Urothelium cell line (cell line): ENCODE data around the gene RNF103.
"Not testable (repeated sequence)": the region's sequence is repeated elsewhere in the genome, so short reads cannot be mapped to it uniquely, and the experiment has no call there.

Source experiments
- DNase-seq: peaks from one replicate; pipeline ENCODE4 v3.0.0; 2011; ENCODE audit warnings: low spot score, mixed read lengths
- FAIRE-seq: peaks from 2 replicates; lab custom pipeline; 2011; peaks lifted over from hg19 to GRCh38; lab: Jason Lieb, UNC

Gene RNF103

GRCh38 chr2:86623494-86624266, at the start of gene RNF103:
RNF103 (minus strand) TSS chr2:86623865; CDS start chr2:86622886, 979 bp downstream.
- DNase-seq: peak; percentile 95
- peak; percentile 50 for FAIRE-seq

- FAIRE-seq: no peak
- DNase-seq: no peak
Measured at GRCh38 chr2:86673011-86673410, 49.3 kb upstream of the RNF103 start.

- no peak for FAIRE-seq
- DNase-seq: no peak
Measured at GRCh38 chr2:86672027-86672545, 48.4 kb upstream of the RNF103 start.

- FAIRE-seq: no peak
Measured at GRCh38 chr2:86671337-86671981, 47.8 kb upstream of the RNF103 start.

GRCh38 chr2:86669323-86669722, 45.7 kb upstream of the RNF103 start:
- FAIRE-seq, DNase-seq: not testable (repeated sequence)

More at GRCh38 chr2:86671337-86671981, 47.8 kb upstream of the RNF103 start:
- DNase-seq: no peak

- no peak for DNase-seq
Measured at GRCh38 chr2:86661333-86661732, 37.7 kb upstream of the RNF103 start.

GRCh38 chr2:86650188-86650587, 26.5 kb upstream of the RNF103 start:
- DNase-seq: no peak

More at GRCh38 chr2:86661333-86661732, 37.7 kb upstream of the RNF103 start:
- FAIRE-seq: no peak

GRCh38 chr2:86649119-86649947, 25.7 kb upstream of the RNF103 start:
- no peak for FAIRE-seq
- no peak for DNase-seq

More at GRCh38 chr2:86650188-86650587, 26.5 kb upstream of the RNF103 start:
- no peak for FAIRE-seq

GRCh38 chr2:86648681-86649080, 25.0 kb upstream of the RNF103 start:
- FAIRE-seq (no peak), DNase-seq (no peak)

- DNase-seq (no peak), FAIRE-seq (no peak)
Measured at GRCh38 chr2:86646865-86647264, 23.2 kb upstream of the RNF103 start.

- FAIRE-seq (no peak), DNase-seq (no peak)
Measured at GRCh38 chr2:86646329-86646728, 22.7 kb upstream of the RNF103 start.

- no peak for FAIRE-seq
- no peak for DNase-seq
Measured at GRCh38 chr2:86645752-86646151, 22.1 kb upstream of the RNF103 start.

- DNase-seq: no peak
- FAIRE-seq: no peak
Measured at GRCh38 chr2:86638712-86639111, 15.0 kb upstream of the RNF103 start.

- no peak for FAIRE-seq
- DNase-seq: no peak
Measured at GRCh38 chr2:86636842-86637241, 13.2 kb upstream of the RNF103 start.

- DNase-seq (no peak), FAIRE-seq (no peak)
Measured at GRCh38 chr2:86634352-86634751, 10.7 kb upstream of the RNF103 start.

- DNase-seq (no peak), FAIRE-seq (no peak)
Measured at GRCh38 chr2:86633155-86633651, 9.5 kb upstream of the RNF103 start.

GRCh38 chr2:86632672-86633071, 9.0 kb upstream of the RNF103 start:
- DNase-seq (no peak), FAIRE-seq (no peak)

GRCh38 chr2:86631846-86632485, 8.3 kb upstream of the RNF103 start:
- DNase-seq: no peak
- FAIRE-seq: no peak

GRCh38 chr2:86628091-86628522, 4.4 kb upstream of the RNF103 start:
- DNase-seq: no peak
- FAIRE-seq: no peak

GRCh38 chr2:86627550-86627949, 3.9 kb upstream of the RNF103 start:
- FAIRE-seq: no peak

More at GRCh38 chr2:86627550-86627949, 3.9 kb upstream of the RNF103 start:
- no peak for DNase-seq
